ENCODE data around the gene NAA80.

The NAA80 gene, protein sequence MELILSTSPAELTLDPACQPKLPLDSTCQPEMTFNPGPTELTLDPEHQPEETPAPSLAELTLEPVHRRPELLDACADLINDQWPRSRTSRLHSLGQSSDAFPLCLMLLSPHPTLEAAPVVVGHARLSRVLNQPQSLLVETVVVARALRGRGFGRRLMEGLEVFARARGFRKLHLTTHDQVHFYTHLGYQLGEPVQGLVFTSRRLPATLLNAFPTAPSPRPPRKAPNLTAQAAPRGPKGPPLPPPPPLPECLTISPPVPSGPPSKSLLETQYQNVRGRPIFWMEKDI

GRCh38 chr3:50298836-50299637 is at the start of gene NAA80, which contains the start of gene HYAL3:
Gene NAA80, minus strand, starts transcription at chr3:50299405. Its CDS starts 1,942 bp downstream, at chr3:50297463.
Gene HYAL3, minus strand, starts transcription at chr3:50299405. Its CDS starts 3,803 bp downstream, at chr3:50295602.
- H3K9ac ChIP-seq (ENCODE audit: low read length), result peak within 1 kb of the TSS; percentile 82
- H3K4me1 ChIP-seq (ENCODE audit: control insufficient read depth, insufficient read depth, low read length), result peaks cover 57% of the 10 kb centered on the region
- H3K27me3 ChIP-seq (ENCODE audit: control insufficient read depth, insufficient read depth, low read length), result no peaks in the 10 kb centered on the region
- no peaks in the 10 kb centered on the region for H3K36me3 ChIP-seq (ENCODE audit: control insufficient read depth, insufficient read depth, low read length)
- H3K9me3 ChIP-seq (ENCODE audit: control insufficient read depth, low read length), result no peaks in the 10 kb centered on the region
- H3K4me3 ChIP-seq (ENCODE audit: low read length), result peak within 1 kb of the TSS; percentile 72

GRCh38 chr3:50347187-50347813 is 48.1 kb upstream of the NAA80 start:
- H3K36me3 ChIP-seq (ENCODE audit: control insufficient read depth, insufficient read depth, low read length), result peaks cover 8% of the 10 kb centered on the region
- H3K27me3 ChIP-seq (ENCODE audit: control insufficient read depth, insufficient read depth, low read length), result no peaks in the 10 kb centered on the region
- H3K9ac ChIP-seq (ENCODE audit: low read length), result no peak overlapping the region
- no peak overlapping the region for H3K4me3 ChIP-seq (ENCODE audit: low read length)
- H3K4me1 ChIP-seq (ENCODE audit: control insufficient read depth, insufficient read depth, low read length), result peaks cover 40% of the 10 kb centered on the region
- H3K9me3 ChIP-seq (ENCODE audit: control insufficient read depth, low read length), result no peaks in the 10 kb centered on the region

- Histone ChIP-seq H3K9me3 (ENCODE audit: control insufficient read depth, low read length) (no peaks in the 10 kb centered on the region), H3K4me1 (ENCODE audit: control insufficient read depth, insufficient read depth, low read length) (peaks cover 41% of the 10 kb centered on the region), H3K27me3 (ENCODE audit: control insufficient read depth, insufficient read depth, low read length) (no peaks in the 10 kb centered on the region), H3K4me3 (ENCODE audit: low read length) (no peak within 1 kb of the TSS), H3K36me3 (ENCODE audit: control insufficient read depth, insufficient read depth, low read length) (peaks cover 8% of the 10 kb centered on the region), H3K9ac (ENCODE audit: low read length) (peak within 1 kb of the TSS; percentile 47)
Measured at GRCh38 chr3:50345586-50346234, 46.5 kb upstream of the NAA80 start, which contains the start of gene ZMYND10. Gene ZMYND10, minus strand, starts transcription at chr3:50345732. Its CDS starts 153 bp downstream, at chr3:50345579.

DNA sequence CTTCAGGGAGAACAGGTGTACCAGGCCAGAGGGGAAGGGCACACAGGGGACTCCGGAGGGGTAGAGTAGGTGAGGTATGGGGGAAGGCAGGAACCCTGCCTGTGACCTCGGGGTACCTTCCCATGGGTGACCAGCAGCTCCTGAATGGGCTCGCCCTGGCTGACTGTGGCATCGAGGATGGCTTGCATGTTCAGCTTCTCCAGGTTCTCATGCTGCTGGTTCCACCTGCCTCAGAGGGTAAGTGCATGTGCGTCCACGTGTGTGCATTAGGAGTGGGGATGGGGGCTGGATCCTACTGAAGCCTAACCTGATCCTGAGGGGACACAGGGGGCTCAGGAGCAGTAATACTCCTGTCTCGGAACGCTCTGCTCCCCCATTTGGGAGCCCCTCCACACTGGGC is 45.8 kb upstream of the NAA80 start:
- H3K4me1 ChIP-seq (ENCODE audit: control insufficient read depth, insufficient read depth, low read length), result peaks cover 42% of the 10 kb centered on the region

GRCh38 chr3:50342813-50343633 is 43.8 kb upstream of the NAA80 start:
- H3K27me3 ChIP-seq (ENCODE audit: control insufficient read depth, insufficient read depth, low read length), result no peaks in the 10 kb centered on the region
- H3K4me1 ChIP-seq (ENCODE audit: control insufficient read depth, insufficient read depth, low read length), result peaks cover 48% of the 10 kb centered on the region
- no peak overlapping the region for H3K9ac ChIP-seq (ENCODE audit: low read length)
- H3K9me3 ChIP-seq (ENCODE audit: control insufficient read depth, low read length), result no peaks in the 10 kb centered on the region
- peaks cover 1% of the 10 kb centered on the region for H3K36me3 ChIP-seq (ENCODE audit: control insufficient read depth, insufficient read depth, low read length)
- H3K4me3 ChIP-seq (ENCODE audit: low read length), result no peak overlapping the region

More for the DNA sequence above, 45.8 kb upstream of the NAA80 start:
- Histone ChIP-seq H3K36me3 (ENCODE audit: control insufficient read depth, insufficient read depth, low read length) (peaks cover 8% of the 10 kb centered on the region), H3K4me3 (ENCODE audit: low read length) (no peak overlapping the region), H3K9ac (ENCODE audit: low read length) (peak overlapping the region; percentile 47), H3K27me3 (ENCODE audit: control insufficient read depth, insufficient read depth, low read length) (no peaks in the 10 kb centered on the region), H3K9me3 (ENCODE audit: control insufficient read depth, low read length) (no peaks in the 10 kb centered on the region)

DNA sequence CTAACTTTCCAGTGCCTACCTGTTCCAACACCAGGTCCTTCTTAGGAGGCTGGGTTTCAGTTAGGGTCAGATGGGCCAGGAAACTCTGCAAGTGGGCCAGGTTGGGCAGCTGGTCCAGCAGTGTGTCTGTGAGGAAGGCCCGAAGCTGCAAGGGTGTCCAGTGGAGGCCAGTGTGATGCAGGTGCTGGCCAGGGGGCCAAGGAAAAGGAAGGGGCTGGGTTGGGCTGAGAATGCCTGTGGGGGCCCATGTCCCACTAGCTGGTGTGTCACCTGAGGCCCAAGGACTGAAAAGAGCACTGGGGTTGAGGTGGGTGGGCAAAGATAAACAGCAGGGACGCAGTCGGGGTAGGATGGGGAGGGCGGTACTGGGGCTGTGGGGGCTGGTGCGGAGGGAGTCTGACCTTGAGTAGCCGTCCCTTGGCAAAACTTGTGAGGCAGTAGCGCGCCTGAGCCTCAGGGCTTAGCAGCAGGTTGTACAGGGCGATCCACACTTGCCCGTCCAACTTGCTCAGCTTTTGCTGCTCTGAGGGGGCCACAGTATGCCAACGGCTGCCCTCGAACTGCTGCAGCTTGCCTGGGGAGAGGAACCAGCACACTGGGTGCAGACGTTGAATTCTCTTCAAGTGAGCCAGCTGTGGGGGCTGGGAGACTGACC is 42.9 kb upstream of the NAA80 start:
- Histone ChIP-seq H3K4me1 (ENCODE audit: control insufficient read depth, insufficient read depth, low read length) (peaks cover 47% of the 10 kb centered on the region), H3K27me3 (ENCODE audit: control insufficient read depth, insufficient read depth, low read length) (no peaks in the 10 kb centered on the region)

GRCh38 chr3:50341537-50341936 is 42.3 kb upstream of the NAA80 start:
- Histone ChIP-seq H3K4me1 (ENCODE audit: control insufficient read depth, insufficient read depth, low read length) (peaks cover 47% of the 10 kb centered on the region), H3K4me3 (ENCODE audit: low read length) (no peak overlapping the region), H3K27me3 (ENCODE audit: control insufficient read depth, insufficient read depth, low read length) (no peaks in the 10 kb centered on the region), H3K9ac (ENCODE audit: low read length) (peak overlapping the region; percentile 61), H3K9me3 (ENCODE audit: control insufficient read depth, low read length) (no peaks in the 10 kb centered on the region), H3K36me3 (ENCODE audit: control insufficient read depth, insufficient read depth, low read length) (no peaks in the 10 kb centered on the region)

More for the DNA sequence above, 42.9 kb upstream of the NAA80 start:
- Histone ChIP-seq H3K4me3 (ENCODE audit: low read length) (no peak overlapping the region), H3K9me3 (ENCODE audit: control insufficient read depth, low read length) (no peaks in the 10 kb centered on the region), H3K36me3 (ENCODE audit: control insufficient read depth, insufficient read depth, low read length) (no peaks in the 10 kb centered on the region), H3K9ac (ENCODE audit: low read length) (no peak overlapping the region)

DNA sequence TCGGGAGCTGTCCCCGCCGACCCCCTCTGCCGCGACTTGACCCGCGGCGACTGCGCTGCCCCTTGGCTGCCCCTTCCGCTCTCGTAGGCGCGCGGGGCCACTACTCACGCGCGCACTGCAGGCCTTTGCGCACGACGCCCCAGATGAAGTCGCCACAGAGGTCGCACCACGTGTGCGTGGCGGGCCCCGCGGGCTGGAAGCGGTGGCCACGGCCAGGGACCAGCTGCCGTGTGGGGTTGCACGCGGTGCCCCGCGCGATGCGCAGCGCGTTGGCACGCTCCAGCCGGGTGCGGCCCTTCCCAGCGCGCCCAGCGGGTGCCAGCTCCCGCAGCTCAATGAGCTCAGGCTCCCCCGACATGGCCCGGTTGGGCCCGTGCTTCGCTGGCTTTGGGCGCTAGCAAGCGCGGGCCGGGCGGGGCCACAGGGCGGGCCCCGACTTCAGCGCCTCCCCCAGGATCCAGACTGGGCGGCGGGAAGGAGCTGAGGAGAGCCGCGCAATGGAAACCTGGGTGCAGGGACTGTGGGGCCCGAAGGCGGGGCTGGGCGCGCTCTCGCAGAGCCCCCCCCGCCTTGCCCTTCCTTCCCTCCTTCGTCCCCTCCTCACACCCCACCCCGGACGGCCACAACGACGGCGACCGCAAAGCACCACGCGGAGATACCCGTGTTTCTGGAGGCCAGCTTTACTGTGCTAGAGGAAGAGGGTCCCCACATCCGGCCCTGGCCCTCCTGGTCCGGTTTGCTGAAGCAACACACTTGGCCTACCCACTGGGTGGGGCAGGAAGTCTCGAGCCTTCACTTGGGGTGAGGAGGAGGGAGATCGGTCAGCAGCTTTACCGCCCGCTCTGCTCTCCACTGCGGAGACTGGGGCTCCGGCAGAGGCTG is 41.5 kb upstream of the NAA80 start, which contains the start of gene RASSF1:
Gene RASSF1, minus strand, starts transcription at position 389 of the 882 bp plus-strand sequence. Its CDS starts 31 bp downstream, at position 358.
- Histone ChIP-seq H3K4me1 (ENCODE audit: control insufficient read depth, insufficient read depth, low read length) (peaks cover 52% of the 10 kb centered on the region), H3K36me3 (ENCODE audit: control insufficient read depth, insufficient read depth, low read length) (no peaks in the 10 kb centered on the region), H3K27me3 (ENCODE audit: control insufficient read depth, insufficient read depth, low read length) (no peaks in the 10 kb centered on the region), H3K9ac (ENCODE audit: low read length) (peak within 1 kb of the TSS; percentile 61), H3K4me3 (ENCODE audit: low read length) (peak within 1 kb of the TSS; percentile 67), H3K9me3 (ENCODE audit: control insufficient read depth, low read length) (no peaks in the 10 kb centered on the region)

DNA sequence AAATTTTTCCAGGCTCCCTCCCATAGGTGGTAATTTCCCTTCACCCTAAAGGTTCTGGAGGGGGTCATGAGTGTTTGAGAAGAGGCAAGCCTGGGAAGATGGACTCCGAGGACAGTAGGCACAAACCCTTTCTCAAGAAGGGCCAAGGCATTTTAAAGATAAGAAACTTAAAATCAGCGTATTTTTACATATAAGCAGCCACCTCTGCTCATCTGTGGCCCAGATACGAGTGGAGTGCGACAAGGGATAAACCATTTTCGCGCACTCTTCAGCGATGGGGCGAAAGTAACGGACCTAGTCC is 40.9 kb upstream of the NAA80 start:
- H3K4me1 ChIP-seq (ENCODE audit: control insufficient read depth, insufficient read depth, low read length), result peaks cover 51% of the 10 kb centered on the region
- H3K9ac ChIP-seq (ENCODE audit: low read length), result peak overlapping the region; percentile 61
- peak overlapping the region; percentile 67 for H3K4me3 ChIP-seq (ENCODE audit: low read length)
- no peaks in the 10 kb centered on the region for H3K27me3 ChIP-seq (ENCODE audit: control insufficient read depth, insufficient read depth, low read length)
- no peaks in the 10 kb centered on the region for H3K9me3 ChIP-seq (ENCODE audit: control insufficient read depth, low read length)
- no peaks in the 10 kb centered on the region for H3K36me3 ChIP-seq (ENCODE audit: control insufficient read depth, insufficient read depth, low read length)

- Histone ChIP-seq H3K4me1 (ENCODE audit: control insufficient read depth, insufficient read depth, low read length) (peaks cover 54% of the 10 kb centered on the region), H3K9ac (ENCODE audit: low read length) (peak overlapping the region; percentile 61)
Measured at GRCh38 chr3:50339485-50340146, 40.4 kb upstream of the NAA80 start.

More at GRCh38 chr3:50339485-50340146, 40.4 kb upstream of the NAA80 start:
- Histone ChIP-seq H3K4me3 (ENCODE audit: low read length) (peak overlapping the region; percentile 67), H3K27me3 (ENCODE audit: control insufficient read depth, insufficient read depth, low read length) (no peaks in the 10 kb centered on the region), H3K9me3 (ENCODE audit: control insufficient read depth, low read length) (no peaks in the 10 kb centered on the region), H3K36me3 (ENCODE audit: control insufficient read depth, insufficient read depth, low read length) (no peaks in the 10 kb centered on the region)

All from mucosa of stomach (tissue), 1 donor.